Karpas-422 (cell line): Measurements from ENCODE around the gene CYB5R3. TPM values are rescaled to one million over a fixed set of nuclear protein-coding genes. Genes with fewer than 3 reads are reported as not detected.

Experiments used
- DNase-seq: peaks from one replicate; pipeline ENCODE4 v3.0.0-alpha.2; 2015
- H2AFZ ChIP-seq: fragments of 200-600 bp; sonication (generic); 2 replicates; pipeline ENCODE4 v1.6.1; 2014; ENCODE audit warnings: antibody characterized with exemption, low read length, mixed read lengths
- H3K27ac ChIP-seq: fragments of 200-600 bp; sonication (generic); 2 replicates; pipeline ENCODE4 v1.5.1; 2014; ENCODE audit warnings: mild to moderate bottlenecking, low read length, moderate library complexity
- H3K27me3 ChIP-seq: fragments of 200-600 bp; sonication (generic); 2 replicates; pipeline ENCODE4 v1.6.1; 2014; ENCODE audit warnings: low read length, mixed read lengths
- H3K36me3 ChIP-seq: fragments of 200-600 bp; sonication (generic); 2 replicates; pipeline ENCODE4 v1.6.1; 2014; ENCODE audit warnings: low read length, mixed read lengths; ENCODE audit not compliant: insufficient read depth
- H3K4me1 ChIP-seq: fragments of 200-600 bp; sonication (generic); 2 replicates; pipeline ENCODE4 v1.6.1; 2014; ENCODE audit warnings: mild to moderate bottlenecking, low read length, mixed read lengths
- H3K4me2 ChIP-seq: fragments of 200-600 bp; sonication (generic); 2 replicates; pipeline ENCODE4 v1.6.1; 2014; ENCODE audit warnings: low read length, low read depth, mild to moderate bottlenecking; ENCODE audit not compliant: poor library complexity, severe bottlenecking
- H3K4me3 ChIP-seq: fragments of 200-600 bp; sonication (generic); 2 replicates; pipeline ENCODE4 v1.5.1; 2014; ENCODE audit warnings: mild to moderate bottlenecking, antibody characterized with exemption, low read length, mixed read lengths
- H3K79me2 ChIP-seq: fragments of 200-600 bp; sonication (generic); 2 replicates; pipeline ENCODE4 v1.6.1; 2014; ENCODE audit warnings: mild to moderate bottlenecking, low read length, mixed read lengths
- H3K9ac ChIP-seq: fragments of 200-600 bp; sonication (generic); 2 replicates; pipeline ENCODE4 v1.6.0; 2014; ENCODE audit warnings: low read length
- H3K9me2 ChIP-seq: fragments of 200-600 bp; sonication (generic), shearing (Covaris generic); replicated peaks from 2 replicates; pipeline ENCODE4 v1.6.0; 2014; ENCODE audit warnings: mild to moderate bottlenecking, low read length, moderate library complexity; ENCODE audit not compliant: insufficient read depth
- H3K9me3 ChIP-seq: fragments of 300-700, 200-600 bp; sonication (generic); 2 replicates; pipeline ENCODE4 v1.6.1; 2014; ENCODE audit warnings: low read length, mixed read lengths
- H4K20me1 ChIP-seq: fragments of 200-600 bp; sonication (generic); 2 replicates; pipeline ENCODE4 v1.6.1; 2014; ENCODE audit warnings: mild to moderate bottlenecking, antibody characterized with exemption, low read length, low read depth; ENCODE audit not compliant: insufficient read depth
- total RNA-seq: library from RNA; depleted of rRNA; stranded (reverse); fragments of >200 nt; shearing (Covaris generic); gene quantifications from 2 replicates; pipeline ENCODE4 v1.2.3, GENCODE V29; 2014; ENCODE audit warnings: low replicate concordance

CYB5R3 gene
- total RNA-seq, 1 experiment from 2014 or later = 27.5 TPM

DNA sequence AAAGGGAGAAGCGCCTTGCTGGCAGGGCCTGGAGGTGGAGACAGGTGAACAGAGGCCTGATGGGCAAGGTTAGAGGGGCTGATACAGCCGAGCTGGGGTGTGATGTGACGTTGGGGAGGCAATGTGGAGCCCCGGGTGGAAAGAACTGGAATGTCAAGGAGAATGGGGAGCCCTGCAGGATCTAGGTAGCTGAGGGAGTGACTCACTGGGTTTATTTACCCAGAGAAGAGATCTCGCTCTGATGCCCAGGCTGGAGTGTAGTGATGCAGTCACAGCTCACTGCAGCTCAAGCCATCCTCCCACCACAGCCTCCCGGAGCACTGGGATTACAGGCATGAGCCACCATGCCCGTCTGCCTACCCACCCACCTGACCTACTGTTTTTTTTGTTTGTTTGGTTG is 1.9 kb upstream of the CYB5R3 start:
- Histone ChIP-seq H2AFZ (no peak overlapping the region), H3K9me3 (no peaks in the 10 kb centered on the region), H3K4me3 (no peak overlapping the region), H4K20me1 (peaks cover 9% of the 10 kb centered on the region; the same call in 1 of the 2 replicates), H3K9ac (no peak overlapping the region), H3K36me3 (no peaks in the 10 kb centered on the region), H3K4me2 (no peak overlapping the region), H3K27ac (no peak overlapping the region), H3K27me3 (no peaks in the 10 kb centered on the region), H3K79me2 (peaks cover 28% of the 10 kb centered on the region), H3K4me1 (peaks cover 52% of the 10 kb centered on the region), H3K9me2 (no peaks in the 10 kb centered on the region)
- no peak for DNase-seq

DNA sequence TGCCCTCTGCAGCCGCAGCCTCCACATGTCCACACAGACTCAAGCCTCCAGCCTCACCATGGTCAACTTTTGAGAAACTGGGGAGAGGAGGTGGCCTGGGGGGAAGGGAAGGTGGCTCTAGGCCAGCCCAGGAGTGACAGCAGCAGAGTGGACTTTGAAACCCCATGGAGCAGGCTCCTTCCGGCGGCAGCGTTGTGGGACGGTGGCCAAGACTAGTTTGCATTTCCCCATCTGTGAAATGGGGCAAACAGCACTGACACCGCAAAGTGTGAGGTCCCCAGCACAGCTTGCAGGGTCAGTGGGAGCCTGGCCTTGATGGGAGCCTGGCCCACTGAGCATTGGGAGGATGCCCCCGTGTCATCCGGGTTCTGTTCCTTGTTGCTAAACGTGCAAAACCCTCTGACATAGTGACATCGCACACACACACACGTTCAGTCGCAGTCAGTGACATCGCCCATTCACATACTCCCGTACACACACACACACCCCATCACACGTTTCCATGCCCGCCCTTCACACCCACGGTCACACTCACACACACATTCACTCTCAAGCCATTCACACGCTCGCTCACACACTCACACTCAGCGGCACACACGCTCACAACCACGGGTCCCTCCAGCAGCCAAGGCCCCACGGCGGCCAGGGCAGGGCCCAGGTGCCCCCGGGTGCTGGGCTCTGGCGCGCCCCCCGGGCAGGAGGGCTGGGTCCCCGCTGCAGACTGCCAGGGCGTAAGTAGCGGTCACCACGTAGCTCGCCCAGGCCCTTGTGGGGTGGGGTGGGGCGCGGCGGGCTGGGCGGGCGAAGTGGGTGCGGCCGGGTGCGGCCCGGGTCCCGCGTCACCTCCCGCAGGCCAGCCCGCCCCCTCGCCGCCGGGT is 585 bp downstream of the CYB5R3 start:
- Histone ChIP-seq H3K9me3 (no peaks in the 10 kb centered on the region), H2AFZ (no peak overlapping the region; the same call in 1 of the 2 replicates), H3K79me2 (peaks cover 53% of the 10 kb centered on the region), H3K9ac (peak overlapping the region; percentile 95), H3K4me2 (peak overlapping the region; percentile 94), H3K4me1 (peaks cover 40% of the 10 kb centered on the region), H3K4me3 (peak overlapping the region; percentile 95), H3K27me3 (no peaks in the 10 kb centered on the region), H3K27ac (no peak overlapping the region; the same call in 1 of the 2 replicates), H3K36me3 (no peaks in the 10 kb centered on the region), H3K9me2 (no peaks in the 10 kb centered on the region), H4K20me1 (peaks cover 9% of the 10 kb centered on the region; the same call in 1 of the 2 replicates)
- peak; percentile 69 for DNase-seq

DNA sequence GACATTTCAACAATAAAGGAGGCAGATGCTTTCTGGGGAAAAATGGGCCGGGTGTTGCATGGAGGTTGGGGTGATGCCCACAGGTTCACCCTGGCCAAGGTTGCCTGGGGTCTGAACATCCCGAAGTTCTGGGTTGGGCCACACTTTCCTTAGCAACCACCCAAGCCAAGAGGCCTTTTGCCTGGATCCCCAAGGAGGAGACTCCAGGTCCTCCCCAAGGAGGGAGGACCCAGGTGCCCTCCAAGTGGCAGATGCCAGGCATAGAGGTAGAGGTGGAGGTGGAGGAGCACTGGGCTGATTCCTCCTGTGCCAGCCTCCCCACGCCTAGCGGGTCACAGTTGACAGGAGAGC is 1.2 kb downstream of the CYB5R3 start:
- Histone ChIP-seq H3K27me3 (no peaks in the 10 kb centered on the region), H3K4me3 (peak overlapping the region; percentile 95), H4K20me1 (peaks cover 9% of the 10 kb centered on the region; the same call in 1 of the 2 replicates), H3K9ac (peak overlapping the region; percentile 95), H3K9me2 (no peaks in the 10 kb centered on the region), H3K4me2 (peak overlapping the region; percentile 94), H3K9me3 (no peaks in the 10 kb centered on the region), H3K36me3 (no peaks in the 10 kb centered on the region), H2AFZ (no peak overlapping the region), H3K4me1 (peaks cover 38% of the 10 kb centered on the region), H3K79me2 (peaks cover 58% of the 10 kb centered on the region), H3K27ac (no peak overlapping the region; the same call in 1 of the 2 replicates)
- DNase-seq = no peak

- peaks cover 70% of the 10 kb centered on the region for H3K79me2 ChIP-seq
- no peaks in the 10 kb centered on the region for H3K9me3 ChIP-seq
- no peaks in the 10 kb centered on the region for H3K27me3 ChIP-seq
- no peak overlapping the region; the same call in 1 of the 2 replicates for H3K4me3 ChIP-seq
- DNase-seq = no peak
- H3K9me2 ChIP-seq = no peaks in the 10 kb centered on the region
- no peak overlapping the region for H3K27ac ChIP-seq
- peak overlapping the region; percentile 10; the same call in 1 of the 2 replicates for H3K9ac ChIP-seq
- no peaks in the 10 kb centered on the region for H3K36me3 ChIP-seq
- peaks cover 38% of the 10 kb centered on the region for H3K4me1 ChIP-seq
- H4K20me1 ChIP-seq = peaks cover 9% of the 10 kb centered on the region; the same call in 1 of the 2 replicates
- H3K4me2 ChIP-seq = peak overlapping the region; percentile 94
- no peak overlapping the region for H2AFZ ChIP-seq
Observed at GRCh38 chr22:42646569-42647525, 2.3 kb downstream of the CYB5R3 start.

GRCh38 chr22:42645938-42646568 is 3.1 kb downstream of the CYB5R3 start:
- Histone ChIP-seq H3K4me3 (no peak overlapping the region; the same call in 1 of the 2 replicates), H4K20me1 (peaks cover 9% of the 10 kb centered on the region; the same call in 1 of the 2 replicates), H2AFZ (no peak overlapping the region), H3K4me2 (peak overlapping the region; percentile 3), H3K9me2 (no peaks in the 10 kb centered on the region), H3K27ac (no peak overlapping the region), H3K9ac (0 out of 2 replicates have a peak overlapping the region, but pooled peaks have one; percentile 10), H3K4me1 (peaks cover 38% of the 10 kb centered on the region), H3K9me3 (no peaks in the 10 kb centered on the region), H3K36me3 (no peaks in the 10 kb centered on the region), H3K79me2 (peaks cover 76% of the 10 kb centered on the region), H3K27me3 (no peaks in the 10 kb centered on the region)
- DNase-seq = no peak

- peaks cover 38% of the 10 kb centered on the region for H3K4me1 ChIP-seq
Observed at GRCh38 chr22:42645341-42645937, 3.8 kb downstream of the CYB5R3 start.

DNA sequence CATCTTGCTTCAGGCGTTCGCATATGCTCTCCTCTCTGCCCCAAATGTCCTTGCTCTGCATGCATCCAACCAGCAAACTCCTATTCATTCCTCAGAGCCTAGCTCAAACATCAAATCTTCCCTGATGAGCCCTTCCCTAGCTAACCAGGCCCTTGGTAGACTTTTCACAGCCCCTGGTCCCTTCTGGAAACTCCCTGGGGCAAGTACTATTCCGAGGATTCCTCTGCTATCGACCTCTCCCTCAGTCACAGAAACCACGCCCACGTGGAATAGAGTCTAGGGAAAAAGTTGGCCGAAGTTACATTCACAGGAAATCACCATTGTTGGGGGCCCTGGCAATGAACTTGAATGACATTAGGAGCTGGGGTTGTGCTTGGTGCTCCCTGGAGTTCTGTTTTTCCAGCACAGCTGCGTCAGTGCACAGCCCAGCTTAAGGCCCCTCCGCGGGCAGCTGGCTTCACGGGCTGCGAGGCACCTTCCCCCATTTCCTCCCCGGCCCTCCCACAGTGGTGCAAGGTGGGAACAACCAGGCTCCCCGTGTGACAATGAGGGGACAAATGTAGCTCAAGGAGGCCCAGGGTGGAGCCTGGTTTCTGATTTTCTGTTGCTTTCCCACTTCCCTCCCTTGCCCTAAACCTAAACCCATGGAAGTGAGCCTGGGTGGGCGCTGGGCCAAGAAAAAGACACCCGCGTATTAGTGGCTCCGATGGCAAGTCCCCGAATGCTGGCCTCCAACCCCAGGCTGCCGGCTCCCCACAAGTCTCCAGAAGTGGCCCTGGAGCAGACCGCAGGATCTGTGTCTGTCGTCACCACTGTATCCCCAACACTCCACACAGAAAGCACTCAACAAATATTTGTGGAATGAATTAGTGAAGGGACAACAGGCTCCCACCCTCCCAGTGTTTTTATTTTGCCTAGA is 4.5 kb downstream of the CYB5R3 start:
- Histone ChIP-seq H4K20me1 (peaks cover 9% of the 10 kb centered on the region; the same call in 1 of the 2 replicates), H3K9me3 (no peaks in the 10 kb centered on the region), H2AFZ (no peak overlapping the region), H3K79me2 (peaks cover 80% of the 10 kb centered on the region), H3K27ac (no peak overlapping the region), H3K36me3 (no peaks in the 10 kb centered on the region), H3K9me2 (no peaks in the 10 kb centered on the region), H3K4me2 (no peak overlapping the region), H3K9ac (no peak overlapping the region), H3K4me3 (no peak overlapping the region), H3K27me3 (no peaks in the 10 kb centered on the region), H3K4me1 (peaks cover 35% of the 10 kb centered on the region)
- DNase-seq = no peak

More at GRCh38 chr22:42645341-42645937, 3.8 kb downstream of the CYB5R3 start:
- Histone ChIP-seq H3K4me2 (peak overlapping the region; percentile 1), H3K4me3 (no peak overlapping the region), H3K9me3 (no peaks in the 10 kb centered on the region), H3K9me2 (no peaks in the 10 kb centered on the region), H2AFZ (no peak overlapping the region), H4K20me1 (peaks cover 9% of the 10 kb centered on the region; the same call in 1 of the 2 replicates), H3K9ac (no peak overlapping the region), H3K27ac (no peak overlapping the region), H3K27me3 (no peaks in the 10 kb centered on the region), H3K79me2 (peaks cover 76% of the 10 kb centered on the region), H3K36me3 (no peaks in the 10 kb centered on the region)
- DNase-seq = no peak
